DOHH2 (cell line): ENCODE data around the gene ELAC2.

ENCODE experiments used
- H3F3A ChIP-seq: fragments of 200-600 bp; sonication (generic), shearing (Covaris generic); 2 replicates; pipeline ENCODE4 v1.6.0; 2016; ENCODE audit warnings: antibody characterized with exemption, mild to moderate bottlenecking; ENCODE audit not compliant: control insufficient read depth, insufficient read depth
- H3K27ac ChIP-seq: fragments of 200-600 bp; sonication (generic); 2 replicates; pipeline ENCODE4 v1.5.1; 2014; ENCODE audit warnings: low read depth, mild to moderate bottlenecking, low read length, moderate library complexity
- H3K27me3 ChIP-seq: fragments of 200-600 bp; sonication (generic); 2 replicates; pipeline ENCODE4 v1.6.1; 2014; ENCODE audit warnings: mild to moderate bottlenecking, low read length, mixed read lengths; ENCODE audit not compliant: control insufficient read depth
- H3K36me3 ChIP-seq: fragments of 200-600 bp; sonication (generic); 2 replicates; pipeline ENCODE4 v1.6.1; 2014; ENCODE audit warnings: mild to moderate bottlenecking, low read length, moderate library complexity, mixed read lengths; ENCODE audit not compliant: control insufficient read depth
- H3K4me1 ChIP-seq: fragments of 200-600 bp; sonication (generic); 2 replicates; pipeline ENCODE4 v1.6.1; 2014; ENCODE audit warnings: mild to moderate bottlenecking, low read length, mixed read lengths; ENCODE audit not compliant: control insufficient read depth
- H3K4me2 ChIP-seq: fragments of 200-600 bp; sonication (generic); 2 replicates; pipeline ENCODE4 v1.6.0; 2014; ENCODE audit warnings: mild to moderate bottlenecking, low read length, moderate library complexity
- H3K4me3 ChIP-seq: fragments of 200-600 bp; sonication (generic); 2 replicates; pipeline ENCODE4 v1.5.1; 2014; ENCODE audit warnings: mild to moderate bottlenecking, low read length, mixed read lengths
- H3K79me2 ChIP-seq: fragments of 200-600 bp; sonication (generic); 2 replicates; pipeline ENCODE4 v1.6.1; 2014; ENCODE audit warnings: mild to moderate bottlenecking, low read length, mixed read lengths; ENCODE audit not compliant: control insufficient read depth
- H3K9me2 ChIP-seq: fragments of 200-600 bp; sonication (generic); replicated peaks from 2 replicates; pipeline ENCODE4 v1.6.1; 2014; ENCODE audit warnings: mild to moderate bottlenecking, low read length, mixed read lengths; ENCODE audit not compliant: control insufficient read depth
- H3K9me3 ChIP-seq: fragments of 200-600 bp; sonication (generic); 2 replicates; pipeline ENCODE4 v1.6.1; 2014; ENCODE audit warnings: antibody characterized with exemption, low read length, mixed read lengths; ENCODE audit not compliant: control insufficient read depth, insufficient read depth
- H4K20me1 ChIP-seq: fragments of 200-600 bp; sonication (generic); 2 replicates; pipeline ENCODE4 v1.6.0; 2014; ENCODE audit warnings: low read depth, mild to moderate bottlenecking, antibody characterized with exemption, low read length, moderate library complexity; ENCODE audit not compliant: control insufficient read depth, insufficient read depth
- CTCF ChIP-seq: fragments of 200-600 bp; sonication (generic); IDR thresholded peaks from one replicate; pipeline ENCODE4 v1.5.1; 2014; ENCODE audit warnings: antibody characterized with exemption, mild to moderate bottlenecking, low read depth, low read length; ENCODE audit not compliant: poor library complexity, severe bottlenecking
- EZH2phosphoT487 ChIP-seq: fragments of 200-600 bp; sonication (generic); IDR thresholded peaks from 2 replicates; pipeline ENCODE4 v1.6.1; 2017; ENCODE audit warnings: borderline replicate concordance, mild to moderate bottlenecking, antibody characterized with exemption, low read length, moderate library complexity, mixed read lengths

The ELAC2 gene

GRCh38 chr17:13046361-13046760, 28.5 kb upstream of the ELAC2 start:
- Histone ChIP-seq H3K9me2 (no peaks in the 10 kb centered on the region), H3K79me2 (no peaks in the 10 kb centered on the region), H4K20me1 (no peaks in the 10 kb centered on the region), H3F3A (no peaks in the 10 kb centered on the region), H3K4me2 (no peak overlapping the region), H3K4me1 (no peaks in the 10 kb centered on the region), H3K4me3 (no peak overlapping the region), H3K27ac (no peak overlapping the region), H3K9me3 (no peaks in the 10 kb centered on the region), H3K27me3 (no peaks in the 10 kb centered on the region), H3K36me3 (no peaks in the 10 kb centered on the region)
- no peak for TF ChIP-seq EZH2phosphoT487
- TF ChIP-seq CTCF = no peak

GRCh38 chr17:13044572-13045065, 26.8 kb upstream of the ELAC2 start:
- no peak for TF ChIP-seq EZH2phosphoT487
- TF ChIP-seq CTCF = no peak
- no peak overlapping the region for H3K4me2 ChIP-seq
- H3K79me2 ChIP-seq = no peaks in the 10 kb centered on the region

GRCh38 chr17:13038931-13039665, 21.3 kb upstream of the ELAC2 start:
- Histone ChIP-seq H3K9me3 (no peaks in the 10 kb centered on the region), H3K27me3 (peaks cover 3% of the 10 kb centered on the region), H3K4me2 (no peak overlapping the region), H3K27ac (no peak overlapping the region), H3K79me2 (no peaks in the 10 kb centered on the region), H4K20me1 (no peaks in the 10 kb centered on the region), H3F3A (no peaks in the 10 kb centered on the region), H3K4me3 (no peak overlapping the region), H3K9me2 (no peaks in the 10 kb centered on the region), H3K36me3 (no peaks in the 10 kb centered on the region), H3K4me1 (no peaks in the 10 kb centered on the region)
- TF ChIP-seq EZH2phosphoT487 (no peak), CTCF (no peak)

More at GRCh38 chr17:13044572-13045065, 26.8 kb upstream of the ELAC2 start:
- H3K27me3 ChIP-seq = peaks cover 3% of the 10 kb centered on the region
- no peaks in the 10 kb centered on the region for H3F3A ChIP-seq
- no peak overlapping the region for H3K27ac ChIP-seq
- H4K20me1 ChIP-seq = no peaks in the 10 kb centered on the region
- H3K9me2 ChIP-seq = no peaks in the 10 kb centered on the region
- no peak overlapping the region for H3K4me3 ChIP-seq
- no peaks in the 10 kb centered on the region for H3K36me3 ChIP-seq
- no peaks in the 10 kb centered on the region for H3K9me3 ChIP-seq
- no peaks in the 10 kb centered on the region for H3K4me1 ChIP-seq
